ENCODE data around the gene GPR149. TPM values are rescaled to one million over a fixed set of nuclear protein-coding genes. Genes with fewer than 3 reads are reported as not detected.
A peak's percentile ranks its signal among the peaks of the same experiment; 100 is the strongest.

Gene GPR149
- polyA plus RNA-seq, 1 donor from 2014 or later: 10.7 TPM

GRCh38 chr3:154338008-154338407 lies 92.0 kb downstream of the GPR149 start:
- Histone ChIP-seq H4K20me1 (ENCODE audit: insufficient read depth) (no peaks in the 10 kb centered on the region), H3K4me3 (ENCODE audit: low read length) (no peak overlapping the region), H3K9ac (ENCODE audit: low read length) (no peak overlapping the region), H3K36me3 (ENCODE audit: insufficient read depth, low read length) (no peaks in the 10 kb centered on the region), H3K27me3 (ENCODE audit: insufficient read depth, low read depth, low read length) (no peaks in the 10 kb centered on the region), H3K27ac (ENCODE audit: low read length) (no peak overlapping the region), H3K79me2 (replicated peaks; ENCODE audit: insufficient read depth, low read length) (no peaks in the 10 kb centered on the region), H3K9me2 (ENCODE audit: insufficient read depth, low read length) (no peaks in the 10 kb centered on the region), H3K4me2 (ENCODE audit: low read length) (no peak overlapping the region), H2AFZ (ENCODE audit: low read depth, low read length) (no peak overlapping the region), H3F3A (ENCODE audit: insufficient read depth, low read length, poor library complexity, severe bottlenecking) (no peaks in the 10 kb centered on the region), H3K9me3 (ENCODE audit: low read length) (no peaks in the 10 kb centered on the region)
- TF ChIP-seq RAD21 (conservative IDR thresholded peaks at IDR 0.05) (no peak), REST (IDR thresholded peaks at IDR 0.05; ENCODE audit: borderline replicate concordance) (no peak), SMC3 (conservative IDR thresholded peaks at IDR 0.05; ENCODE audit: poor library complexity) (no peak), EZH2 (IDR thresholded peaks at IDR 0.05; ENCODE audit: borderline replicate concordance, insufficient read depth, low read length, poor library complexity, severe bottlenecking) (no peak), CTCF (IDR thresholded peaks at IDR 0.05; ENCODE audit: poor library complexity, severe bottlenecking) (no peak), POLR2AphosphoS5 (IDR thresholded peaks at IDR 0.05) (no peak), MXI1 (conservative IDR thresholded peaks at IDR 0.05; ENCODE audit: poor library complexity, severe bottlenecking) (no peak), TAF1 (IDR thresholded peaks at IDR 0.05; ENCODE audit: low read depth) (no peak), EP300 (conservative IDR thresholded peaks at IDR 0.05; ENCODE audit: poor library complexity, severe bottlenecking) (no peak)

- TF ChIP-seq RAD21 (conservative IDR thresholded peaks at IDR 0.05): peak; percentile 72
- no peak for TF ChIP-seq EP300 (conservative IDR thresholded peaks at IDR 0.05; ENCODE audit: poor library complexity, severe bottlenecking)
- peak; percentile 67 for TF ChIP-seq CTCF (IDR thresholded peaks at IDR 0.05; ENCODE audit: poor library complexity, severe bottlenecking)
- TF ChIP-seq MXI1 (conservative IDR thresholded peaks at IDR 0.05; ENCODE audit: poor library complexity, severe bottlenecking): no peak
- TF ChIP-seq SMC3 (conservative IDR thresholded peaks at IDR 0.05; ENCODE audit: poor library complexity): peak; percentile 81
- Histone ChIP-seq H2AFZ (ENCODE audit: low read depth, low read length) (no peak overlapping the region), H4K20me1 (ENCODE audit: insufficient read depth) (no peaks in the 10 kb centered on the region), H3K9ac (ENCODE audit: low read length) (no peak overlapping the region), H3K27me3 (ENCODE audit: insufficient read depth, low read depth, low read length) (no peaks in the 10 kb centered on the region), H3F3A (ENCODE audit: insufficient read depth, low read length, poor library complexity, severe bottlenecking) (no peaks in the 10 kb centered on the region), H3K79me2 (replicated peaks; ENCODE audit: insufficient read depth, low read length) (no peaks in the 10 kb centered on the region), H3K4me2 (ENCODE audit: low read length) (no peak overlapping the region), H3K4me3 (ENCODE audit: low read length) (no peak overlapping the region), H3K9me3 (ENCODE audit: low read length) (no peaks in the 10 kb centered on the region), H3K36me3 (ENCODE audit: insufficient read depth, low read length) (no peaks in the 10 kb centered on the region), H3K27ac (ENCODE audit: low read length) (no peak overlapping the region), H3K9me2 (ENCODE audit: insufficient read depth, low read length) (no peaks in the 10 kb centered on the region)
These were observed 95.0 kb downstream of the GPR149 start for GRCh38 chr3:154334973-154335420.

Measured in neural cell (in vitro differentiated cells).